Measurements from ENCODE around the gene TARS3. TPM values are rescaled to one million over a fixed set of nuclear protein-coding genes. Genes with fewer than 3 reads are reported as not detected.

TARS3 gene
- total RNA-seq, 4 donors from 2014 or later: 33.9 to 43.7 (median 36.4) TPM

DNA sequence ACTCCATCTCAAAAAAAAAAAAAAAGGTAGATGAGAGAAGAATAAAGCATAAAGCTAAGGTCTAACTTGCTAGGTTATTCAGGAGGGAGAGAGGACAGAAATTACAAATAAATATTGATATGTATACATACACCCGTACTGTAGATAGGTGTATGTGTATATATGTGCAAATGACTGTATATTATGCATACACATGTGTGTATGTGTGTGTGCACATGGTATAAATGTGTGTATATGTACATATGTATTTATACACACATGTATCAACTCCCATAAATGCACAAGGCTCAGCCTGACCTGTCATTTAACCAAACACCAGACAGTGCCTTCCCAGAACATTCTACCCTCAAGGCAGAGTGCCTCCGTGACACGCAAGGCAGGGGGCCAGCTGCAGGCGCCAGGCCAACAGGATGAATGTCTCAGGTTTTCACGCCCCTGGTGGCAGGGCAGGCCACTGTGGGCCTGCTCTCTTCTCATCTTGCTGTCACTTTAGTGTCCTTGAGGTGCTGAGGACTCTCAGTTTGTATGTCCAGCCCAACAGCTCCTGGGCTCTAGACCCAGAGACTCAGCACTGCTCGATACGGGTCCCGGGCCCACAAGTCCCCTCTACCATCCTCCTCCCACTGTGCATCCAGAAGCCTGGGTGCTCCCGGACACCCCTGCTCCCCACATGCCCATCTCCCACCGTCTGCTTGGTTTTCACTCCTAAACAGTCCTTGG, 112.5 kb downstream of the TARS3 start:
- no peaks in the 10 kb centered on the region for H3K36me3 ChIP-seq
- 86 to 88% methylated on average over 10 of the region's 10 CpGs for WGBS, 2 donors
- no peak for TF ChIP-seq POLR2A (IDR thresholded peaks at IDR 0.05)
- no peak for TF ChIP-seq EP300 (IDR thresholded peaks at IDR 0.05)
- TF ChIP-seq, protein P1, sequence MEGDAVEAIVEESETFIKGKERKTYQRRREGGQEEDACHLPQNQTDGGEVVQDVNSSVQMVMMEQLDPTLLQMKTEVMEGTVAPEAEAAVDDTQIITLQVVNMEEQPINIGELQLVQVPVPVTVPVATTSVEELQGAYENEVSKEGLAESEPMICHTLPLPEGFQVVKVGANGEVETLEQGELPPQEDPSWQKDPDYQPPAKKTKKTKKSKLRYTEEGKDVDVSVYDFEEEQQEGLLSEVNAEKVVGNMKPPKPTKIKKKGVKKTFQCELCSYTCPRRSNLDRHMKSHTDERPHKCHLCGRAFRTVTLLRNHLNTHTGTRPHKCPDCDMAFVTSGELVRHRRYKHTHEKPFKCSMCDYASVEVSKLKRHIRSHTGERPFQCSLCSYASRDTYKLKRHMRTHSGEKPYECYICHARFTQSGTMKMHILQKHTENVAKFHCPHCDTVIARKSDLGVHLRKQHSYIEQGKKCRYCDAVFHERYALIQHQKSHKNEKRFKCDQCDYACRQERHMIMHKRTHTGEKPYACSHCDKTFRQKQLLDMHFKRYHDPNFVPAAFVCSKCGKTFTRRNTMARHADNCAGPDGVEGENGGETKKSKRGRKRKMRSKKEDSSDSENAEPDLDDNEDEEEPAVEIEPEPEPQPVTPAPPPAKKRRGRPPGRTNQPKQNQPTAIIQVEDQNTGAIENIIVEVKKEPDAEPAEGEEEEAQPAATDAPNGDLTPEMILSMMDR (IDR thresholded peaks at IDR 0.05): no peak
- no peak overlapping the region for H3K4me3 ChIP-seq
- peaks cover 0 to 24% (median 7%) of the 10 kb centered on the region in 4 donors for H3K4me1 ChIP-seq
- no peak for DNase-seq (ENCODE audit: low spot score in 2 of 2)
- H3K9me3 ChIP-seq: no peaks in the 10 kb centered on the region
- H3K27me3 ChIP-seq: no peaks in the 10 kb centered on the region
- no peak overlapping the region for H3K27ac ChIP-seq

GRCh38 chr15:101611007-101611406, 113.3 kb downstream of the TARS3 start:
- Histone ChIP-seq H3K27ac (no peak overlapping the region), H3K36me3 (no peaks in the 10 kb centered on the region), H3K27me3 (no peaks in the 10 kb centered on the region), H3K4me1 (peaks cover 0 to 17% (median 4%) of the 10 kb centered on the region in 4 donors), H3K9me3 (peaks cover 0 to under 1% (median 0%) of the 10 kb centered on the region in 4 donors), H3K4me3 (no peak overlapping the region)
- DNase-seq (ENCODE audit: low spot score in 2 of 2): no peak
- WGBS, 2 donors: 75 to 86% methylated on average over 15 of the region's 15 CpGs
- TF ChIP-seq POLR2A (IDR thresholded peaks at IDR 0.05): no peak
- no peak for TF ChIP-seq EP300 (IDR thresholded peaks at IDR 0.05)
- TF ChIP-seq, protein P1 (IDR thresholded peaks at IDR 0.05): no peak

GRCh38 chr15:101610611-101611000, 113.7 kb downstream of the TARS3 start:
- WGBS, 2 donors: 89 to 92% methylated on average over 8 of the region's 8 CpGs
- TF ChIP-seq POLR2A (IDR thresholded peaks at IDR 0.05): no peak
- TF ChIP-seq EP300 (IDR thresholded peaks at IDR 0.05): no peak
- TF ChIP-seq, protein P1 (IDR thresholded peaks at IDR 0.05): no peak
- no peaks in the 10 kb centered on the region for H3K36me3 ChIP-seq

DNA sequence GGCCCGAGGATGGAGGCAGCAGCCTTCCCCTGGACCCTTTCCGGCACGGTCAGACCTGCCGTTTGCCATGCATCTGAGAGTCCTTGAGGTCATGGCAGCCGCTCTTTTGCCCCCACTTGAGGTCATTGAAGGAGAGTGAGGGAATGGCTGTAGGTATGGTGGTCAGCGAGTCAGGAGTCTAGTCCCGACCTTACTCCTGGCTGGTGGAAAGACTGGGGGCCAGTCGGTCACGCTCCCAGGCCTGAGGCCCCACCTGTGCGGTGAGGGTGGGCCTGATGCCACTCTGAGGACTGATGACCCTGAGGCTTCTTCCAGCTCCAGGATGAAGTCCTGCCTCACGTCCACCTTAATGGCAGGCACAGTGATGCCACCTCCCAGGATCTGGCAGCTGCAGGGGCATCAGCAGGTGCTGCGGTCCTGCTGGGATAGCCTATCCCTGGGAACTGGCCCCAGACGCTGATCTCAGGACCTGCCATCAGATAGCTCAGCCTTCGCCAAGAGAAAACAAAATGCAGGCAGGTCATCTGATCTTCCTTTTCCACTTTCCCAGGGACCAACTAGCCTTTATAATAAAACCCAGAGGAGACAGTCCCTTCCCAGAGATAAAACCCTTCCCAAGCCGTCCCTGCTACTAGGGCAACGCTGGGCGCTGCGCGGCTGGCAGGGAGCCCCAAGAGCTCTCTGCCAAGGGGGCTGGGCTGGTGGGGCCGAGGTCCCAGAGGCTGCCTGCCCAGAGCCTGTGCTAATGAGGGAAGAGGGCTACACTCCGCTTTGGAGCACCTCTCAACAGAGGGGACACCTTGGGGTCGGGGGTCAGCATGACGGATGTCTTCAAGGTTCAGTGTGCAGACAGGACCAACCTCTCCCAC, 114.3 kb downstream of the TARS3 start:
- no peak for DNase-seq (ENCODE audit: low spot score in 2 of 2)
- Histone ChIP-seq H3K36me3 (no peaks in the 10 kb centered on the region), H3K9me3 (peaks cover 0 to 4% (median 0%) of the 10 kb centered on the region in 4 donors), H3K27ac (no peak overlapping the region), H3K4me1 (peaks cover 0 to 11% (median 0%) of the 10 kb centered on the region in 4 donors), H3K27me3 (no peaks in the 10 kb centered on the region), H3K4me3 (no peak overlapping the region)
- TF ChIP-seq POLR2A (IDR thresholded peaks at IDR 0.05): no peak
- TF ChIP-seq EP300 (IDR thresholded peaks at IDR 0.05): no peak
- TF ChIP-seq, protein P1 (IDR thresholded peaks at IDR 0.05): no peak
- WGBS, 2 donors: 85 to 92% methylated on average over 20 to 22 of the region's 23 CpGs

More at GRCh38 chr15:101610611-101611000, 113.7 kb downstream of the TARS3 start:
- H3K27ac ChIP-seq: no peak overlapping the region
- no peaks in the 10 kb centered on the region for H3K27me3 ChIP-seq
- H3K9me3 ChIP-seq: peaks cover 0 to 4% (median 0%) of the 10 kb centered on the region in 4 donors
- DNase-seq (ENCODE audit: low spot score in 2 of 2): no peak
- H3K4me1 ChIP-seq: peaks cover 0 to 13% (median under 1%) of the 10 kb centered on the region in 4 donors
- no peak overlapping the region for H3K4me3 ChIP-seq
